ENCODE data around the gene NEK1. TPM values are rescaled to one million over a fixed set of nuclear protein-coding genes. Genes with fewer than 3 reads are reported as not detected.
"Not testable (repeated sequence)": the region's sequence is repeated elsewhere in the genome, so short reads cannot be mapped to it uniquely, and the experiment has no call there.

The NEK1 gene
- total RNA-seq, 1 donor from 2014 or later: 9.1 TPM

- DNase-seq (ENCODE audit: low spot score): not testable (repeated sequence)
These were observed 118.1 kb downstream of the NEK1 start for GRCh38 chr4:169494234-169494633.

- DNase-seq (ENCODE audit: low spot score): no peak
These were observed 119.2 kb downstream of the NEK1 start for GRCh38 chr4:169493164-169493524.

- DNase-seq (ENCODE audit: low spot score): no peak
These were observed 119.8 kb downstream of the NEK1 start for GRCh38 chr4:169492436-169493163.

GRCh38 chr4:169491211-169491610 lies 121.2 kb downstream of the NEK1 start:
- DNase-seq (ENCODE audit: low spot score): no peak

- DNase-seq (ENCODE audit: low spot score): no peak
These were observed 123.1 kb downstream of the NEK1 start for GRCh38 chr4:169489306-169489705.

- DNase-seq (ENCODE audit: low spot score): no peak
These were observed 126.3 kb downstream of the NEK1 start for GRCh38 chr4:169485791-169486742.

- no peak for DNase-seq (ENCODE audit: low spot score)
These were observed 127.3 kb downstream of the NEK1 start for GRCh38 chr4:169485086-169485485.

- DNase-seq (ENCODE audit: low spot score): no peak
These were observed 127.9 kb downstream of the NEK1 start for GRCh38 chr4:169484485-169484884.

GRCh38 chr4:169464080-169464479 lies 148.3 kb downstream of the NEK1 start:
- no peak for DNase-seq (ENCODE audit: low spot score)

GRCh38 chr4:169460081-169460480 lies 152.3 kb downstream of the NEK1 start:
- no peak for DNase-seq (ENCODE audit: low spot score)

GRCh38 chr4:169458575-169458974 lies 153.8 kb downstream of the NEK1 start:
- DNase-seq (ENCODE audit: low spot score): no peak

- not testable (repeated sequence) for DNase-seq (ENCODE audit: low spot score)
These were observed 159.7 kb downstream of the NEK1 start for GRCh38 chr4:169452644-169453043.

- DNase-seq (ENCODE audit: low spot score): not testable (repeated sequence)
These were observed 163.4 kb downstream of the NEK1 start for GRCh38 chr4:169448935-169449334.

GRCh38 chr4:169446824-169447223 lies 165.6 kb downstream of the NEK1 start:
- no peak for DNase-seq (ENCODE audit: low spot score)

GRCh38 chr4:169443748-169444147 lies 168.6 kb downstream of the NEK1 start:
- DNase-seq (ENCODE audit: low spot score): no peak

GRCh38 chr4:169440446-169440845 lies 171.9 kb downstream of the NEK1 start:
- DNase-seq (ENCODE audit: low spot score): no peak

- no peak for DNase-seq (ENCODE audit: low spot score)
These were observed 173.1 kb downstream of the NEK1 start for GRCh38 chr4:169439244-169439643.

- no peak for DNase-seq (ENCODE audit: low spot score)
These were observed 174.3 kb downstream of the NEK1 start for GRCh38 chr4:169438057-169438480.

- no peak for DNase-seq (ENCODE audit: low spot score)
These were observed 174.9 kb downstream of the NEK1 start for GRCh38 chr4:169437299-169438047.

GRCh38 chr4:169436734-169437133 lies 175.6 kb downstream of the NEK1 start:
- no peak for DNase-seq (ENCODE audit: low spot score)

GRCh38 chr4:169428376-169428775 lies 184.0 kb downstream of the NEK1 start:
- no peak for DNase-seq (ENCODE audit: low spot score)

GRCh38 chr4:169427727-169428126 lies 184.7 kb downstream of the NEK1 start:
- not testable (repeated sequence) for DNase-seq (ENCODE audit: low spot score)
